ENCODE measurements around the gene CFAP92. TPM values are rescaled to one million over a fixed set of nuclear protein-coding genes. Genes with fewer than 3 reads are reported as not detected.
A peak's percentile ranks its signal among the peaks of the same experiment; 100 is the strongest.

CFAP92 gene, protein sequence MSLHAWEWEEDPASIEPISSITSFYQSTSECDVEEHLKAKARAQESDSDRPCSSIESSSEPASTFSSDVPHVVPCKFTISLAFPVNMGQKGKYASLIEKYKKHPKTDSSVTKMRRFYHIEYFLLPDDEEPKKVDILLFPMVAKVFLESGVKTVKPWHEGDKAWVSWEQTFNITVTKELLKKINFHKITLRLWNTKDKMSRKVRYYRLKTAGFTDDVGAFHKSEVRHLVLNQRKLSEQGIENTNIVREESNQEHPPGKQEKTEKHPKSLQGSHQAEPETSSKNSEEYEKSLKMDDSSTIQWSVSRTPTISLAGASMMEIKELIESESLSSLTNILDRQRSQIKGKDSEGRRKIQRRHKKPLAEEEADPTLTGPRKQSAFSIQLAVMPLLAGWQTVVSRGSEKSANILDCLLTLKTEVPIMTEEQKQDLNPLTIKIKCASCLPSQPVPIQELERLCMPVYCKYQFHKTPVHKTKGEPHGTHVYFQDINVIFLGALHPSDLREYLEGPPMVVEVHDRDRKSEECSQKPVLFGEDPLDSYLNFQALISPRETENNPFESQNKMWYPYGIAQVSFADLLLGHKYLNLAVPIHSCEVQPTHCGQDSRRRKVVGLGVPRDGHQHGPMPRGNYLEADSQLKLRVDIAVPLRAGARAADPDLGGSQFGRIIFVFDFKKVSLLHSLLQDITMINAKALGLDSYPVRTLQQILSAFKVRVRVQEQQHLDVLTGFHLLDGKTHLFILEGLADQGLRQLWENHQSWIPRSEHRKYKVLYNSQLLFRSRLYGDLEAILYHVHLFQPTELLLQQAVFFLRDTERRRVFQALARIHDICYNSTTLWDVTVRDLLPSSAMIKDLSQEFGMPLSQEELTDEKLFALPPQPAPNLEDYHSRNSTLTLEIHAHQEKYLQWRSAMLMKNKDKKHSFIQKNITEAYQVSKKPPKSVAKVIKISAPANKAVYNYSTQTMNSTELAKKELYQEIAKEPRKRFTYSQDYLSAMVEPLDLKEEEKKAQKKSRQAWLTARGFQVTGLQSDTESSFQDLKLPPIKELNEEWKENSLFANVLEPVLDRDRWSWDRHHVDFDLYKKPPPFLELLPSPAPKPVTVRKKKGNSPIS
- 1.1 TPM for polyA plus RNA-seq (ENCODE audit: insufficient read length)

GRCh38 chr3:128993461-128994172, at the start of gene CFAP92:
Gene CFAP92, minus strand, starts transcription at chr3:128994076. Its CDS starts 772 bp downstream, at chr3:128993304.
- DNase-seq (ENCODE audit: low read depth) = peak; percentile 34

DNA sequence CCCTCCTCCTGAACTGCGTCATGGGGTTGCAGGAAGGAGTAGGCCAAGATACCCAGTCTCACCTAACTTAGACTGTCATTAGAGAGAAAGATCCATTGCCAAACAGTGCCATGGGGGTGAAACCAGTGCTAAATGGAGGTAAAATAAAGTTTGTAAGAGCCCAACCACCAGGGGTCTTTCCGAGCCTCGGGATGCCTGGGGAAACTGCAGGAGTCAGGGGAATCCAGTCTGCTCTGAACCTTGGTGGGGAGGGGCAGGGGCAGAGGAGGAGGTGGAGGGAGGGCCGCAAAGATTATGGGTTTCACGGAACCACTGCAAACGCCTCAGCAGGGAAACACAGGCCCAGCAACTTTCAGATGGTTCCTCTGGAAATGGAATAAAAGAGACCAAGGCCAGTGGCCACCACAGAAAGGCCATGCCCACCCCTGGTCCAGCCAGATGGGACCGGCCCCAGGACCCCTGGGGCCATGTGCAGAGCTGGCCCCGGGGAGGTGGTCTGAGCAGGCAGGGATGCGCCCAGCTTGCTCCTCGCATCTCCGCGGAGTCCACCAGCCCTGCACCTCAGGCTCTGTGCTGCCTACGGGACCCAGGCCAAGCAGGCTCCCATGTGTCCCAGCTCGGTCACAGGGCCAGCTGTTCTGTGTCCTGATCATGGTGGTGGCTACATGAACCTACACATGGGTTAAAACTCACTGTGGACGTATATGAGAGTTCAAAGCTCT, 46.9 kb upstream of the CFAP92 start:
- DNase-seq (ENCODE audit: low read depth) = no peak

DNA sequence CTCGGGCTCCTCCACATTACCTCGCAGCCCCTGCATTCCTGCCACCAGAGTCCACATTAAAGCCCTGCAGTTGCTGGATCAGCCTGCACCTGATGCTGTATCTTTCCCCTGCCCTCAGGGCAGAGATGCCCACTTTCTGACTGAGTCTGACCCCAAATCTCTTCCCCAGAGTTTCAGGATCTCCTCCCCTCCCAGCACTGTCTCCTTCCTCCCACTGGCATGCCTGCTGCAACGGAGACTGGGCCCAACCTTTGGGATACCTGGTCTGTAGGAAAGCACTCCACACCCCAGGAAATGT, 46.1 kb upstream of the CFAP92 start:
- no peak for DNase-seq (ENCODE audit: low read depth)

- no peak for DNase-seq (ENCODE audit: low read depth)
Observed at GRCh38 chr3:129039271-129040038, 45.6 kb upstream of the CFAP92 start.

- no peak for DNase-seq (ENCODE audit: low read depth)
Observed at GRCh38 chr3:129038121-129038855, 44.4 kb upstream of the CFAP92 start.

DNA sequence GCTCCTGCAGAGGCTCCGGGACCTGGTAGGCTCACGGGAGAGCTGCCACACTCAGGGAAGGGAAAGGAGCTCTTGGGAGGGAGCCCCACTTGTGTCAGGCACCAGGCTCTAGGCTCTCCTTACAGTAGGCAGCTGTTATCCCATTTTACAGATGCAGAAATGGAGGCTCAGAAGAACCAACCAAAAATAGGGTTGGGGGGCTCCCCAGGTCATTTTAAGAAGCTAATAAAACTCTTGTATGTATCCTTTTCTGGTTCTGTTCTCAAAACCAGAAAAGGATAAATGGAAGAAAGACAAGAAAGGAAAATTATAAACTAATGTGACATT, 43.2 kb upstream of the CFAP92 start:
- DNase-seq (ENCODE audit: low read depth) = no peak

DNA sequence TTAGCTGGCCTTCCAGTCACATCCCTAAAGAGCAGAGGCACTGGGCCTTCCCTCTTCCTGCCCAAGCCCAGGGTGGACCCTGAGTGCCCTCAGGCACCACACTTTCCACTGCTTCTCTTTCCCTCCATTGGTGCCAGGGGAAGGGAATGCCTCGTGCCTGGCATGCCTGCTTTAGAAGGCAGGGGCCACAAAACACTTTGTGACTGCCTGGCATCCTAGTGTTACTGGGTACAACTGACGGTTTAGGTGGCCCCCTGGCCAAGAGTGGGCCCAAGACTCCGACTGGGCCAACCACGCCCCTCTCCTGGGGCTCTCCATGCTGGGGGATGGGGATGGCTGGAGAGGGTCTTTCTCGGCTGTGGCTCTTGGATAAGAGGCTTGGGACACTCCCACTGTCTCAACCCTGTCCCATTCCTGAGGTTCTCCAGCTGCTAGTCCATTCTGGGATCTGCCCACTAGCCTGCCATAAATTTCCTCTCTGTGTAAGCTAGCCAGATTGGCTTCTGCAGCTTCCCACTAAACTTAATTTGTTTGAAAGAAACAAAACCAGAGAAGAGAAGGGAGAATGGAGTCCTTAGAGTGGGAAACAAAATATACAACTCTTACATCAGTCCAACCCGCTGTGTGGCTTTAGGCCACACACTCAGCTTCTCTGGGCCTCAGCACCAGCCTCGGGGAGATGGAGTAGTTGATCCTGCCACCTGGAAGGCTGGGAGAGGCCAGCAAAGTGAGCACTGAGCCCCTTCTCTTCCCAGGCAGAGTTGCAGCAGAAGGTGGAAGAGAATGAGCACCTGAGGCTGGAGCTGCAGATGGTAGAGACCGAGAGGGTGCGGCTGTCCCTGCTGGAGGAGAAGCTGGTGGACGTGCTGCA, 42.6 kb upstream of the CFAP92 start:
- DNase-seq (ENCODE audit: low read depth) = no peak

DNA sequence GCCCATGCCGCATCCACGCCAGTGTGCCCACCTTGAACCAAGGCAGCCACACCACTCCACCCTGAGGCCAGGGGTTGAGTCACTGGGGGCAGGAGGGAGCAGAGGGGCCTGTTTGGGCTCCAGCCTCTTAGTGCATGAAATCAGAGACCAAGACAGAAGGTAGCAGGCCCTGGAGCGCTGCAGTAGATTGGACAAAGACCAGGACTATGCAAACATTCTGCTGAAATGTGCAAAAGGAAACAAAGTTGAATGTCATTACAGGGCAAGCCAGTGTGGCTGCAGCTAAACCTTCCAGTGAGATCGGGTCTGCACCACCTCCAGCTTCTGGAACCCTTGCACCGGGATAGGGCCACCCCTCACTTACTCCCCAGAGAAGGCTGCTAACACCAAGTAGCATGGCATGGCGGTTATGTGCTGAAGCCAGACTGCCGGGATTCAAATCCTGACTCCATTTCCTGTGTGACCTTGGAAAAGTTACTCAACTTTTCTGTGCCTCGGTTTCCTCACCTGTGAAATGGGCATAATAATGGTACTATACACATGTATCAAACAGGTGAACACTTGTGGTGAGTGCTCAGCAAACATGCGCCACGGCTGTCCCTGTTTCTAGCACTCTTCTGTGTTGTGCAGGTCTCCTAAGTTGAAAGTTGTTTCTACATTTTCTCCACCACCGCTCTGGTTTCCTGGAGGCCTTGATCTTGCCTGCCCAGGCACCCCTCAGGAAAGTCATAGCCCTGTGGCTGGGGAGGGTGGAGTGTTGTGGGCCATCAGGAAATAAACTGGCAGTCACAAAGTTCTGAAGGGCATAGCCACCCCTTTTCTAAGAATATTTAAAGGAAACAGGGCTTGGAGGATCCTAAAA, 41.7 kb upstream of the CFAP92 start:
- no peak for DNase-seq (ENCODE audit: low read depth)

GRCh38 chr3:129034642-129035041, 40.8 kb upstream of the CFAP92 start:
- no peak for DNase-seq (ENCODE audit: low read depth)

DNA sequence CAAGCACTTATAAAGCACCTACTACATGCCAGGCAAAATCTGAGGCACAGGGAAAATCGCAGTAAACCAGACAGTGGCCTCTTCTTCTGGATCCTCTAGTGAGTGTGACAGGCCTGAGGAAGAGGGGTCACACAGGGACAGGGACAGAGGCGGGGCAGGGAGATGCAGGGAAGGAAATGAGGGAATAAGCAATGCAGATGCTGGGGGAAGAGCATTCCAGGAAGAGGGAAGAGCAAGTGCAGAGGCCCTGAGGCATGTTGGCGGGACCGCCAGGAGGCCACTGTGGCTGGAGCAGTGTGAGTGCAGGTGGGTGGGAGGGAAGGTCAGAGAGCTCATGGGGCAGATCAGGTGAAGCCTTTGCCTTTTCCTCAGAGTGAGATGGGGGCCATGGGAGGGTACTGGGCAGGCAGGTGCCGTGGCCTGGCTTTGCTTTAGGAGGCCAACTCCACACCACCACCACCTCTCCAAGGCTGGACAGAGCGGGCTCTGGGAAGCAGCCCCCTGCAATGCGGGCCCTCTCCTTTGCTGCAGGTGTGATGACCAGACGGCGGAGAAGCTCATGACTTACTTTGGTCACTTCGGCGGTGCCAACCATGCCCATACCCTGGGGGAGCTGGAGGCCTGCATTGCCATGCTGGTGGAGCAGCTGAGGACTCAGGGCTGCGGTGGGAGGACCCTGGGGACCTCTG, 39.9 kb upstream of the CFAP92 start:
- no peak for DNase-seq (ENCODE audit: low read depth)

DNA sequence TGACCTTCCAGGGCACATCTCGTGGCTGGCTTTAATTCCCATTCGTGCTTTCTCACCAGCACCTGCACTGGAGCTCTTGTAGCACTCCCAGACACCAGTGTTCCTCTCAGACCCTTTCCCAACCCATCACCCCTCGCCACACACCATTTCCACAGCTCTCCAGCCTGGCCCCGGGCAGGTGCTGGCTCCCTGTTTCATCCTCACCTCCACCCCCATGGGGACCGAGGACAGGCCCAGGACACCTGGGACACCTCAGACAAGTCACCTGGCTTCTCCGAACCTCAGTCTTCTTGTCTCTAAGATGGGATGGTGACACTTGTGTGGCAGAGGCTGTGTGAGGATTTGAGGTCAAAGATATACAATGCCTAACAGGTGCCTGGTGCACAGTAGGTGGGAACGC, 39.3 kb upstream of the CFAP92 start:
- DNase-seq (ENCODE audit: low read depth) = no peak

GRCh38 chr3:129032716-129033115, 38.8 kb upstream of the CFAP92 start:
- DNase-seq (ENCODE audit: low read depth) = no peak

GRCh38 chr3:129031476-129032215, 37.8 kb upstream of the CFAP92 start:
- DNase-seq (ENCODE audit: low read depth) = no peak

- no peak for DNase-seq (ENCODE audit: low read depth)
Observed at GRCh38 chr3:129030611-129031010, 36.7 kb upstream of the CFAP92 start.

DNA sequence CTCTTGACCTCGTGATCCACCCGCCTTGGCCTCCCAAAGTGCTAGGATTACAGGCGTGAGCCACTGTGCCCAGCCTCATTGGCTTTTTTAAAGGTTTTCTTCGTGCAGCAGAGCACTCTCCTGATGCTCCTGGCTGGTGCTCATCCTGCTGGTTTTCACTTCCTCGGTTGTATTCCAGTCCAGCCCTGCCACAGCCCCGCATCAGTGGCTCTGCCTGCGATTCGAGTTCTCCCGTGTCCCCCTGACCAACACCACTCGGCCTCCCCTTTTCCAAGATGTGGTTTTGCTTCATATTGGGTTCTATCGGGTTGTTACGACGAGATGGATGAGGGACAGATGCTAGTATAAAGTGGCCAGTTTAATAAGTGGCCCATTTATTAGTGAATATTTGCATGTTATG, 35.0 kb upstream of the CFAP92 start:
- DNase-seq (ENCODE audit: low read depth) = no peak

DNA sequence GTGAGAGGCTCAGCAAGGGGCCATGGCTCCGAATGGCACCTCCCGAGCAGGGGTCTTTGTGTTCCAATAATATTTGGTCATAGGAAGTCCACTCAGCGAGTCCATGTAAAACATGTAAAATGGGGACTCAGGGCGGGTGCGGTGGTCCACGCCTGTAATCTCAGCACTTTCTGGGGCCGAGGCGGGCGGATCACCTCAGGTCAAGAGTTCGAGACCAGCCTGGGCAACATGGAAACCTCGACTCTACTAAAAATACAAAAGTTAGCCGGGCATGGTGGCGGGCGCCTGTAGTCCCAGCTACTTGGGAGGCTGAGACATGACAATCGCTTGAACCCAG, 33.6 kb upstream of the CFAP92 start:
- no peak for DNase-seq (ENCODE audit: low read depth)
